GM19328 (cell line): ENCODE measurements around the gene PPARA.

Experiments
- ATAC-seq: cut with Tn5 transposase; IDR thresholded peaks from one replicate; pipeline ENCODE4 v1.9.1; 2021; ENCODE audit warnings: mild to moderate bottlenecking, moderate library complexity; ENCODE audit not compliant: unreplicated experiment

Gene PPARA

DNA sequence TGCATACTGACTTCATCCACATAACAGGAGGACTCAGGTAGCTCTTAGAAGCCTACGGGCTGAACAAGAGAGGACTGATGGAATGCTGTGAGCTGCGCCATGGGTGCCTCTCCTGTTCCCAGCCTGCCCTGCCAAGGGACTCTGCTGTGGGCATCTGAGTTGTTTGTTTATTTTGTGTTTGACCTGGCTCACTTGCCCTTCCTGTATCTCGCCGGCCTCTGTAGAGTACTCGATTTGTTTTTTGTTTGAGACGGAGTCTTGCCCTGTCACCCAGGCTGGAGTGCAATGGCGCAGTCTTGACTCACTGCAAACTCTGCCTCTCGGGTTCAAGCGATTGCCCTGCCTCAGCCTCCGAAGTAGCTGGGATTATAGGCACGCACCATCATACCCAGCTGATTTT, 119.2 kb downstream of the PPARA start:
- no peak for ATAC-seq

DNA sequence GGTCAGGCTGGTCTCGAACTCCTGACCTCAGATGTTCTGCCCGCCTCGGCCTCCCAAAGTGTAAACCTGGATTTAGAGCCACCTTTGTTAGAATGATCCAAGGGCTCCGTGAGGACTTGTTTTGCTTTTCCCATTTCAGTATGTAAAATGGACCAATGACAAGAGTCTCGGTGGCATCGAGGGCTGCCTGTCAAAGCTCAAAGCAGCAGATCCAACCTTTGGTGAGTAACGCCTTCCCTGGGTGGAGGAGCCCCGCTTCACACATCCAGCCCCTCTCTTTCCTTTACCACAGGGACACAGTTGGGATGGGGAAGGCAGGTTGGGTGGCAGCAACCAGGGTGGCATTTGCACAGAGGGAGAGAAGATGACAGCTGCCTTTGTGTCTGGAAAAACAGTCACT, 121.9 kb downstream of the PPARA start:
- no peak for ATAC-seq

DNA sequence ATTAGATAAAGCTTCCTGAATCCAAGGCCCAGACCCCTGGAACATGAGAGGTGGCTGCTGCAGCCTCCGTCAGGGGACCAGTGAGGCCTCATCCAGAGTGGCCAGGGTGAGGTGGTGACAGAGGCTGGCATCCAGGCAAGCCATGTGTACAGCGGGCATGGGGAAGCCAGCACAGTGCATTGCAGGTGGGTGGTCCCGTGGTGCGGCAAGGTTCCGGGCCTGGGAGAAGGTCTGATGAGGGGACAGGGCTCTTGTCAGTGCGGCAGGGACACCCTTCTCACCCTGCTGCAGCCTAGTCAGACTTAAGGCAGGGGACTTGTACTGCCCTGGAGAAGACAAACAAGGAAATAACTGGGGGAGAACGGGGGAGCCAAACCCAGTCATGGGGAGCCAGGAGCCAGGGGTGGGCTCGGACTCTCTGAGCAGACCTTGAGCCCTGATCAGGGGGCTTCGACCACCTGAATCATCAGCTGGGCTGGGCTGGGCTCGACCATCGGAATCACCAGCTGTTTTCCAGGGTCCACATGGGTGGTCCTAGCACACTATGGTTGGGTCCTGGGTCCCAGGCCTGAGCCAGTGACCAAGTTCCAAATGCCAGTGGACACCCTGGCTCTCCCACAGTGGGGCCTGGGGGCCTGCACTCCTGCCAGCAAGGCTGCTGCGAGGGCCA, 122.6 kb downstream of the PPARA start:
- no peak for ATAC-seq

DNA sequence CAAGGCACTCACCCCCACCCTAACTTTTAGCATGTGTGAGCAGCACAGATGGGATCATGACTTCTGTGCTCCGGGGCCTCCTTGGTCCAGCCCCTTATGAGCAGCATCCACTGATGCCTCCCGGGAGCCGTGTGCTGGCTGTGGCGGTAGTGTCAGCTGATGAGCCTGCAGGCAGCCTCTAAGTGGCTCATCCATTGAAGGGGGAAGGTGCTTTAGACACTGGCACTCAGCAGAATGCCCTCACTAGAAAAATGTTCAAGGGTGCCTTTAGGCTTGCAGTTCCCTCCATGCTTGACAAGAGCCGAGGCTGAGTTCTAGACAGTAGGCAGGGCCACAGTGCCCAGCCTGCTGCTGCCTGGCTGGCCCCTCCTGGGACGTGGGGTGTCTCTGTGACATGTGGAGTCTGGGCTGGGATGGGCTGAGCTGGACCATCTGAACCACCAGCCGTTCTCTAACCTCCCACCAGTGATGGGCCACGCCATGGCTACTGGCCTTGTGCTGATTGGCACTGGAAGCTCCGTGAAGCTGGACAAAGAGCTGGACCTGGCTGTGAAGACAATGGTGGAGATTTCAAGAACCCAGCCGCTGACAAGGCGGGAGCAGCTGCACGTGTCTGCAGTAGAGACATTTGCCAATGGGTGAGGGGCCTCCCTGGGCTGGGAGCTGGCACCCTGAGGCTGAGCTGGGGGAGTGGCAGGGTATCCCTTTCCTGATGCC, 123.3 kb downstream of the PPARA start:
- ATAC-seq = no peak

DNA sequence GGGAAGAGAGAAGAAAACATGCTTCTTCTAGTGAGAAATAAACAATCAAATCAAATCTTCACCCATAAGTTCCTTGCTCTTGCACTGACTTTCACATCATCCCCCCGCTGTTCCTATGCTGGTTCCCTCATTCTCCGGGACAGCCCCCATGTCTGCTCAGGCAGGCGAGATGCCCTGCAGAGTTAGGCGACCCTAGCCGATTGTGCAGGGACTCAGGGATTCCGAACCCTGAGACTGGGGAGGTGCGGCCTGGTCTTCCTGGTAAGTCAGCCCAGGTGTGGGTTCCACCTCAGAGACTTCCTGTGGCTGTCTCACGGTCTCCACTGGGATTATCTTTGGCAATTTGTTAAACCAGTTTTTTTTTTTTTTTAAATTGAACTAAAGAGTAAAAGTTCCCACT, 124.1 kb downstream of the PPARA start:
- ATAC-seq = no peak

DNA sequence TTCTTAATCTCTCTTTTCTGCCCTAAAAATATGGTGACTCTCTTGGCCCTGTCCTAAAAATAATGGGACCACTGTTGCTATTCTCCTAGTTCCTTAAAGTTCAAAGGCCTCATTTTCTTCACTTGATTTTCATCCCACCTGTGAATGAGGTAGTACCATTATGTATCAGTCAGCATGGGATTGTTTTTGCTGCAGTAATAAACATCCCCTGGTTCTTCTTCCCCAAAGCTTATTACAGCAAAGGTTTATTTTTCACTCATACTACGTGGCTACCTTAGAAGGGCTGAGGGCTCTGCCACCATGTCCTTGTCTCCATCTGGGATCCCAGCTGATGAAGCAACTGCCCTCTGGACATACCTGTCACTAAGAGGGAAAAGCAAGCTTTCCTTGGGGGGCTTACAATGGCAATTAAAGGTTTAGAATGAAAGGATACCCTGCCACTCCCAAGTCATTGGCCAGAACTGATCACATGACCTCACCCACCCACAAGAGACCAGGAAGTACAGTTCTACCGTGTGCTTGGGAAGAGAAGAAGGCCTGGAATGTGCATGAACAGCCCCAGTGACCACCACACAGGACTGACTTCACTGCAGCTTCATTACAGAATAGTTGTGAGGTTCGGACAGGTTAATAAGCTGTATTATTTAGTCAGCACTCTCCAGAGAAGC, 125.3 kb downstream of the PPARA start:
- ATAC-seq = no peak

DNA sequence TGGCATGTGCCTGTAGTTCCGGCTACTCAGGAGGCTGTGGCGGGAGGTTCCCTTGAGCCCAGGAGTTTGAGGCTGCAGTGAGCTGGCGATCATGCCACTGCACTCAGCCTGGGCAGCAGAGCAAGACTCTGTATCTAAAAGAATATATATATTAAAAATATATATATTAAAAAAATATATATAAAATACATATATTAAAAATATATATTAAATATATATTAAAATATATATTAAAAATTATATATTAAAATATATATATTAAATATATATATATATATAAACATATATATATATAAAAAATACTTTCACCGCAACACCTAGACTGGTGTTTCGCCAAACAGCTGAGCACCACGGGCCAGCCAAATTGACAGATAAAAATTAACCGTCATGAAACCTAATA, 126.2 kb downstream of the PPARA start:
- no peak for ATAC-seq

DNA sequence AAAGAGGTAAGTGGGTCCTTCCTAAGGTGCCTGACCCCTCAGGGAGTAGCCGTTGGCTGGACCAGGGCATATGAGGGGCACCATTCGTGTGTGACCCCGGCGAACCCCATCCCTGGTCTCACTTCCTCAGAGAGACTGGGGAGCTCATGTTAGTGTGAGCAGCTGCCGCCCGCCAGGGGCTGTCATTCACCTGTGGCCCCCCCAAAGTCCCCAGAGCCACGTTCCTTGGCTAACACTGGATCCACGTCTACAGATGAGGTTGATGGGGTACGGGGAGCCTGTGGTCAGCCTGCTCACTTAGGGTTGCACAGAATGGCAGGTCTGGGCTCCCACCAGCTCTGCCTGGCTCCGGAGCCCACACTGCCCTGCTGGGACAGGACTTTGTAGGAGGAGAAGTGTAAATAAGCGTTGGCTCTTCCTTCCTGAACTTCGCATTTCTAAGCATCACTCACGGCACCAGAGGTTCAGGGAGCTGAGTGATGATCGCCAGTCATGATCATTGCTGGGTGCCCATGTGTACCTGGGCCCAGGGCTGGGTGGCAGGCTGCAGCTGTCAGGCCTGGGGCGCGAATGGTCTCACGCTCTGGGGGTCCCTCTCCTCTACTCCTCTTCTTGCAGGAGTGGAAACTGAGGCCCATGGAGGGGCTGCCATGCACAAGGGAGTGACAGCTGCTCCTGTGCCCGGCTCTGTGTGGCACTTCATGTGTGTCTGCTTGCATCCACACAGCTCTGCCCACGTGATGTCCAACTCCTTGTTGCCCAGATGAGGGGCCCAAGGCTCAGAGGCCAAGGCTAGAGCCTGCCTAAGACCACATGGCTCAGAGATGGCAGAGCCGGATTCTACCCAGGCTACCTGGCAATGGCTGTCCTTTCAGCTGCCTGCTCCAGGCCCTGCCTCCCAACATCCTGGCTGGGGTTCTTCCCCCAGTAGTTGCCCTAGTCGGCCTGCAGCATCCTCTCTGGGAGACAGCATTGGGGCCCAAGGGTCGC, 128.6 kb downstream of the PPARA start:
- no peak for ATAC-seq

DNA sequence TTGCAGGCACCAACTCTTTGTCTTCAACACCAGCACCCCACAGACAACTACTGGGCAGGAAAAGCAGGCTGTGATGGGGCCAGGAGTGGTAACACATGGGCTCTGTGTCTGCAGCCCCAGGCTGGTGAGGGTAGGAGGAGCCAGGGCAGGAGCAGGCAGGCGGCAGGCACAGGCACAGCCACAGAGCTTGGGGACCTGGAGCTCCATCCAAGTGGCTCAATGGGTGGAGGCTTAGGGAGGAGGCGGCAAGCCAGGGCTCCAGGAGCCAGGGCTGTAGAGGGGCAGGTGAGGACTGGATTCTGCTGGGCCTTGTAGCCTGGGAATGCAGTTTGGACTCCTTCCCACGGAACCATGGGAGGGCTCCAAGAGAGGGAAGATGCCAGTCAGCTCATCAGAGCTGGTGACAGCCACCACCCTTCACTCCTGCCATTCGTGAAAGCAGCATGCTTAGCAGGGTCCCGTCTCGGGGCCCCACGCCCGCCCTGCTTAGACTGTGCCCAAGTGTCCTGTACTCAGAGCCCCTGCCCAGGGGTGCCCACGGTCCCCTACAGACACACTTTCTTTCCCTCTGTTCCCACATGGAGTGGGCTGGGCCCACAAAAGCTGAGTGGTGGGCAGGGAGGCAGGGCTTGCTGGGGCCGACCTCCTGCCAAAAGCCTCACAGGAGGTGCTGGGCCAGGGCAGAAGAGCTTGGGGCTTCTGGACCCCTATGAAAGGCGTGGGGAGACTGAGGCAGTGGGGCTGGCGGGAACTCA, 129.9 kb downstream of the PPARA start:
- no peak for ATAC-seq

DNA sequence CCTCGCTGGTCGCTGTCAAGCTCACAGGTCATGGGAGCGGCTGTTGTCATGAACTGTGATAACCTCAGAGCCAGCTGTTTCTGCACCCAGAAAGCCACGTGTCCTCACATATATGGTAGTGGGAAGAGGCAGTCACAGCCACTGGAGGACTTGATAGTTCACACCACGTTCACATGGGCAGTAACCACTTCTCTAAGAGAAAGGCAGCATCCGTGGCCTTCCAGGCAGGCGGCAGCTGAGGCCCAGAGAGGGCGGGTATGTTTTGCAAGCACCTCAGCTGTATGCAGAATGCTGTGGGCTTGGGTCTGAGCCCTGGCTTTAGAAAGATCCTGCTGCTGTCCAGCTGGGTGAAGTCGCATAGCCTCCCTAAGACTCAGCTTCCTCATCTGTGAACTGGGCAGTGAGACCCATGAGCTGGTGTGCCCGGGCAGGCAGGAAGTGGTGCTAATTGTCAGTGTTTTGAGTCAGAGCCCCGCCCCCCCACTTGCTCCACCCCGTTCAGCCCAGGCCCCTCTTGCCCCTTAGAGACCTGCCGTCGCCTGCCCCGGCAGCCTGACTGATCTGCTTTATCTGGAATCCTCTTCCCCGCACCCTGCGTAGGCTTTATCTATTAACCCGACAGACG, 130.8 kb downstream of the PPARA start:
- ATAC-seq = no peak

DNA sequence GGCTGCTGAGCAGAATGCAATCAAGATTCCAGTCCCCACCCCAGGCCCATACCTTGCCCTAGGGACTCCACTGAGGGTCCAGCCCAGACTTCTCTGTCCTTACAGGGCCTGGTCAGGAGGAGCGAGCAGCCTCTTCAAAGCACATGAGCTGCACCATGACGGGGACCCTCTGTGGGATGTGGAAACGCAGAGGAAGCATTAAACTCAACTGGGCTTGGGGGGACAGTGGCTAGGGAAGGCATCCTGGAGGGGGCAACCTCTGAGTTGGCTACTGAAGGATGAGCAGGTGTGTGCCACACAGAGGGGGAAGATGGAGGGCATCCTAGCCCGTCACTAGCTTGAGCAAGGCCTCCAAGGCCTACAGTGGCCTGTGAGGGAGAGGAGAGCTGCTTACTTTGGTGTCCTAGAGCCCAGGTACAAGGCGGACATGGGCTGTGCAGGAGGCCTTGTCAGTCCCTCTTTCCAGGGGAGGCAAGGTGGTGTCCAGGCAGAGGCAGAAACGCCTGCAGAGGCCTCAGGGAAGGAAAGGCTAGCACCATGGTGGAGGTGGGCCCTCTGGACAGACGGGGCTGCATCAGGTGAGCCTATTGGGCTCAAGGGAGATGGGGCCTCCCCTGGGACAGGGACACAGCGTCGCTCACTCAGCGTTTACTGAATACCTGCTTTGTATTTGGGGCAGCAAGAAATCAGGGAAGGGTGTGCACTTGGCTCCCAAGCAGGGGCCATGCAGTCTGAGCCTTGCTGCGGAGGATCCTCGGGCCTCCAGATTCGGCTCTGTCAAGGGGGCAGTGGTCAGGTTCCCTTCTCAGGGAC, 131.7 kb downstream of the PPARA start:
- ATAC-seq = no peak

DNA sequence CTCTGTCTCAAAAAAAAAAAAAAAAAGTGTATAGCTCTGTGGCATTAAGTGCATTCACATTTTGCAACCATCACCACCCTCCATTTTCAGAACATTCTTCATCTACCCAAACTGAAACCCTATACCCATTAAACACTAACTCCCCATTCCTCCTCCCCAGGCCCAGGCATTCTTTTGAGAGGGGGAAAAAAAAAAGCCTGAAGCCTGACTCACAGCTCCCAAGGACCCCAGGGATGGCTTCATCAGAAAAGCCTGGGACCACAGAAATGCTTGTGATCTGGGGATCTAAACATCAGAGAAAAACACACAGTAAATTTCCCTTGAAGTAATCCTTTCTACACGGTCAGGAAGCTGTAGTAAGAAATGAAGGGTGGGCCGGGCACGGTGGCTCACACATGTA, 135.7 kb downstream of the PPARA start:
- ATAC-seq = no peak

DNA sequence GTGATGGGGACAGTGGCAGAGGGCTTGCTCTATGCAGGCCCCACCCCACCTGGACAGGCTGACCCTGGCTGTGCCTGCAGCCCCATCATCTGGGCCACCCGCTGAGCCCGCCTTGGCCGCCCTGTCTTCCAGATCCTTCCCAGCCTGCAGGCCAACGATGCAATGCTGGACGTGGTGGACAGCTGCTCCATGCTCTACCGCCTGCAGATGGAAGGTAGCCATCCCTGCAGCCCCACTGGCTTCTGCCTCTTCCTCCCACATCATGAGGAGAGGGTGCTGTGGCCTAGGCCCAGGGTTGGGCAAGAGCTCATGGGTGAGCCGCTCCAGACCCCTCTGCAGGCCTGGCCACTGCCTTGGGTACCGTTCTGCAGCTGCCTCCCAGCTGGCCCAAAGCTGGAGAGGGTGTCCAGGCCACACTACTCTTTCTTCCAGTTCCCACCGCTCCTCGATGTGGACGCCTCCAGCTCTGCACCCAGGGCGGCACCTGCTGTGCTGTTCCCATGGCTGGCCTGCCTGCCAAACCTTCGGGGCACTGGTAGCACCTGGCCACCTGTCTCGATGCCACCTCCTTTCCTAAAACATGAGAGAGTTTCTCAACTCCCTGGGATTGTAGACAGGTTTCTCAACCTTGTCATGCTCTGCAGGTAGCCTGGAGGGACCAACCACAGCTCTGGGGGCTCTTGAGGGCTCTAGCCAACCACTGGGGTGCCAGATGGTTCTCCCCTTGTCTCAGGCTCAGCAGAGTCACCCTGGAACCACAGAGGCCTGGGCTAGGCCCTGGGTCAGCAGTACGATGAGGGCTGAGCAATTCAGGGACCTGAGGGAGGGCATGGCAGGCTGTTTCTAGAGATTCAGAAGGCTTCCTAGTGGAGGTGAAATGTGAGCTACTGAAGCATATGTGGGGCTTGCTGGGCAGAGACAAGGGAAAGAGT, 136.9 kb downstream of the PPARA start:
- no peak for ATAC-seq

DNA sequence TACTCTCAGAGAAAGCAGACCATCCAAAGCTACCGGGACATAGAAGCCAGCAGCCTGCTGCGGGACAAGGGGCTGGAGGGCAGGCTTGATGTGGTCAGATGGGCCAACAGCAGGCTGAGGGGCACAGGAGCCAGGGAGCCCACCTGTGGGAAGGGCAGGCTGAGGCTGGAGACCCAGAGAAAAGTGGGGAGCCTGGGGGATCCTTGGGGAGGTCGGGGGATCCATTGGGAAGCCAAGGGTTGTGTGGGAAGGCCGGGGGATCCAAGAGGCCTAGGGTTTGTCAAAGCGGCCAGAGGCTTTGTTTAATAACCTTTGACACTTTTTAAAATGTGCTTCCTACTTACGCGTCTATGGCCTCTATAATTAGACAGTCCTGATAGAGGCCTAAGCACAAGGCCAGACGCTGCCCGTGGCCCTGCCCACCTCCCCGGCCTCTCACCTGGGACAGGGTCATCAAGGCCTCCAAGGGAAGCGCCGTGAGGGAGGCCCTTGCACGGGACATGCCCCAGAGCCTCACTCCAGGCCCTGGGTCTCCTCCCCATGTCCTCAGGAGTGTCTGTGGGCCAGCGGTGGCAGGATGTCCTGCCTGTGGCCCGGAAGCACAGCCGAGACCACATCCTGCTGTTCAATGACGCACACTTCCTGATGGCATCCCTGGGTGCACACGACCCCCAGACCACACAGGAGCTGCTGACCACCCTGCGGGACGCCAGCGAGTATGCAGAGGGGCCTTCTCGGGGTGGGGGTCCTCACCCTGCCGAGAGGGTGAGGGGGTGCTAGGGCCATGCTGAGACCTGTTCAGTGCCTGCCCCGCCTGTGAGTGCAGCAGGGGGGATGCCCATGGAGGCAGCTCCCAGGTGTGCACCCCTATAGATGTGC, 137.8 kb downstream of the PPARA start:
- no peak for ATAC-seq

DNA sequence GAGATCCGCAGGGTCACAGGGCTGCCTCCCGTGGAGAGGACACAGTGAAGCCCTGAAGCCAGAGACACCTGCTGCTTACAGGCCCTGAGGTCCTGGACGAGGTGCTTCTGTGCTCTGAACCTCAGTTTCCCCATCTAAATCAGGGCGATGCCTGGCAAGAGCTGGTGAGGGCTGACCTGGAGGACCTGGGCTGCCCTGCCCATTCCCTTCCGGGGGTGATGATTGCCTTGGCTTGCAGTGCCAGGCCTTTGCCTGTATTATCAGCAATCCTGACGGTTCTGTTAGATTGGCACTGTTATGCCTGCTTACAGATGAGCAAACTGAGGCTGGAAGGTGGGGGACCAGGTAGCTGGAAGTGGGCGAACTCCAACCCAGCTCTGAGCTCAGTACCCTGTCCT, 138.5 kb downstream of the PPARA start:
- ATAC-seq = no peak

DNA sequence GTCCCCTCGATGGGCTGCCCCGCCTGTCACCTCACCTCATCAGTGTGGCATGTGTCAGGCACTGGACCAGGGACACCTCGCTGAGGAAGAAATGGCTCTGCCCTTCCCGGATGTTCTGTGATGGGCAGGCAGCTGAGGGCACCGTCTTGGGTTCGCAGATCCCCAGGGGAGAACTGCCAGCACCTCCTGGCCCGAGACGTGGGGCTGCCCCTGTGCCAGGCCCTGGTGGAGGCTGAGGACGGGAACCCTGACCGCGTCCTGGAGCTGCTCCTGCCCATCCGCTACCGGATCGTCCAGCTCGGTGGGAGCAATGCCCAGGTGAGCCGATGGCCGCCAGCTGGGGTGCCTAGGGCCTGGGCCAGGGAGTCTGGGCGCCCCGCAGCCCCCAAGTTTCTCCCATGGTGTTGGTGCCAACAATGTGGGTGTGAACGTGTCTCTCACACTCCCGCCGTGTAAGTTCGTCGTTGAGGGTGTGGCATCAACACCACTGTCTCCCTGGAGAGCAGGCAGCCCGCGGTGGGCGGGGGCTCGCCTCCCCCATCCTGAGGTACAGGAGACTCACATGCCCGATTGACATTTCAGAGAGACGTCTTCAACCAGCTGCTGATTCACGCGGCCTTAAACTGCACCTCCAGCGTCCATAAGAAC, 139.0 kb downstream of the PPARA start:
- ATAC-seq = no peak
